Colonic mucosa (tissue), 4 donors: ENCODE results near the gene FXN. TPM values are rescaled to one million over a fixed set of nuclear protein-coding genes. Genes with fewer than 3 reads are reported as not detected.

Source experiments
- DNase-seq: peaks from one replicate; pipeline ENCODE4 v3.0.0-alpha.2; 2020
- H3K27ac ChIP-seq: fragments of 200-600 bp; one replicate; pipeline ENCODE4 v1.8.0; 2021
- H3K27me3 ChIP-seq: fragments of 200-600 bp; one replicate; pipeline ENCODE4 v1.8.0; 2021
- H3K36me3 ChIP-seq: fragments of 200-600 bp; one replicate; pipeline ENCODE4 v1.8.0; 2021
- H3K4me1 ChIP-seq: fragments of 200-600 bp; one replicate; pipeline ENCODE4 v1.8.0; 2021; ENCODE audit warnings: mild to moderate bottlenecking
- H3K4me3 ChIP-seq: fragments of 200-600 bp; one replicate; pipeline ENCODE4 v1.8.0; 2021
- H3K9ac ChIP-seq, 2 donors: one replicate each; pipeline ENCODE4 v1.7.0; 2013; ENCODE audit warnings: control low read depth in 2 of 2, low read depth in 2 of 2, low read length in 2 of 2
- H3K9me3 ChIP-seq: fragments of 200-600 bp; one replicate; pipeline ENCODE4 v1.8.0; 2021
- CTCF ChIP-seq: fragments of 200-600 bp; IDR thresholded peaks from one replicate; pipeline ENCODE4 v1.8.0; 2022; ENCODE audit warnings: antibody characterized with exemption, mild to moderate bottlenecking
- intact Hi-C: fragments of 100-400 bp; cut with DNase I; formaldehyde crosslinking; loops from one replicate; pipeline ENCODE4 v1.14.1; 2022
- total RNA-seq, 2 donors: library from RNA; stranded (reverse); fragmentation: NEBNext Ultra II Directional in 1 of 2; extraction: Animal tissue kit (Norgen Biotek cat#: 25700) in 1 of 2; gene quantifications; one replicate each; pipeline ENCODE4 v1.2.1, GENCODE V29; 2021
- donor health status: healthy.
- donor health status: DM: no; HTN: no; CAD: no.
- donor health status: DM: no; HTN: no; CAD: no.

Gene FXN
- total RNA-seq, 2 donors from 2014 or later: 9.7 to 16.9 TPM

- intact Hi-C loops: no loop called here
- TF ChIP-seq CTCF: no peak
- no peaks in the 10 kb centered on the region for H3K9me3 ChIP-seq
- H3K27ac ChIP-seq: no peak overlapping the region
- no peaks in the 10 kb centered on the region for H3K36me3 ChIP-seq
- no peak overlapping the region for H3K4me3 ChIP-seq
- DNase-seq: no peak
- no peak overlapping the region for H3K9ac ChIP-seq
- no peaks in the 10 kb centered on the region for H3K4me1 ChIP-seq
- H3K27me3 ChIP-seq: no peaks in the 10 kb centered on the region
These were observed 50.2 kb downstream of the FXN start for GRCh38 chr9:69085569-69086283.

GRCh38 chr9:69086312-69086711 is 50.8 kb downstream of the FXN start:
- no peak overlapping the region for H3K9ac ChIP-seq
- intact Hi-C loops: no loop called here

GRCh38 chr9:69086769-69087168 is 51.2 kb downstream of the FXN start:
- H3K36me3 ChIP-seq: no peaks in the 10 kb centered on the region
- no peak overlapping the region for H3K27ac ChIP-seq
- no peak overlapping the region for H3K9ac ChIP-seq
- H3K4me1 ChIP-seq: no peaks in the 10 kb centered on the region
- H3K4me3 ChIP-seq: no peak overlapping the region
- intact Hi-C loops: no loop called here
- TF ChIP-seq CTCF: no peak
- H3K27me3 ChIP-seq: no peaks in the 10 kb centered on the region
- DNase-seq: no peak
- no peaks in the 10 kb centered on the region for H3K9me3 ChIP-seq

More at GRCh38 chr9:69086312-69086711, 50.8 kb downstream of the FXN start:
- Histone ChIP-seq H3K36me3 (no peaks in the 10 kb centered on the region), H3K27ac (no peak overlapping the region), H3K27me3 (no peaks in the 10 kb centered on the region), H3K4me1 (no peaks in the 10 kb centered on the region), H3K4me3 (no peak overlapping the region), H3K9me3 (no peaks in the 10 kb centered on the region)
- no peak for DNase-seq
- TF ChIP-seq CTCF: no peak

- Histone ChIP-seq H3K36me3 (no peaks in the 10 kb centered on the region), H3K9ac (no peak overlapping the region), H3K4me1 (no peaks in the 10 kb centered on the region), H3K27ac (no peak overlapping the region), H3K4me3 (no peak overlapping the region), H3K27me3 (no peaks in the 10 kb centered on the region), H3K9me3 (no peaks in the 10 kb centered on the region)
- no peak for DNase-seq
- intact Hi-C loops: no loop called here
- TF ChIP-seq CTCF: no peak
These were observed 53.5 kb downstream of the FXN start for GRCh38 chr9:69089082-69089481.

- H3K27ac ChIP-seq: no peak overlapping the region
- H3K4me3 ChIP-seq: no peak overlapping the region
- no peak for DNase-seq
- H3K36me3 ChIP-seq: no peaks in the 10 kb centered on the region
- intact Hi-C loops: no loop called here
- no peak overlapping the region for H3K9ac ChIP-seq
- no peak for TF ChIP-seq CTCF
- no peaks in the 10 kb centered on the region for H3K9me3 ChIP-seq
- no peaks in the 10 kb centered on the region for H3K4me1 ChIP-seq
- no peaks in the 10 kb centered on the region for H3K27me3 ChIP-seq
These were observed 53.9 kb downstream of the FXN start for GRCh38 chr9:69089491-69089890.
